Endothelial cell of umbilical vein (primary cell): Measurements from ENCODE around the gene PARD3B. TPM values are rescaled to one million over a fixed set of nuclear protein-coding genes. Genes with fewer than 3 reads are reported as not detected.

Experiments
- BruUV-seq: library from RNA; stranded (reverse); fragments of 400-500 nt; replicated peaks from 2 replicates; lab custom pipeline; 2021; lab: Mats Ljungman, UMichigan
- CTCF ChIA-PET: fragments of 300-600, 350-600 bp; sonication (Branson Sonifier 250); formaldehyde crosslinking; loops from one replicate; lab custom pipeline; 2021; ENCODE audit warnings: antibody characterized with exemption, inconsistent platforms; lab: Charles Lee
- POLR2A ChIA-PET: fragments of 300-600, 350-600 bp; sonication (Branson Sonifier 250); formaldehyde crosslinking; loops from one replicate; lab custom pipeline; 2021; ENCODE audit warnings: antibody characterized with exemption, inconsistent platforms; lab: Charles Lee
- DNase-seq: peaks from one replicate; pipeline ENCODE4 v3.0.0-alpha.2; 2011; ENCODE audit warnings: low read depth, low spot score
- FAIRE-seq: peaks from 2 replicates; lab custom pipeline; 2011; peaks lifted over from hg19 to GRCh38; lab: Jason Lieb, UNC
- H2AFZ ChIP-seq: 2 replicates; pipeline ENCODE4 v1.6.0; 2012; ENCODE audit warnings: low read depth, low read length, control low read depth, inconsistent platforms
- H3K27ac ChIP-seq: 2 replicates; pipeline ENCODE4 v1.5.1; 2011; ENCODE audit warnings: low read depth, mild to moderate bottlenecking, control low read depth, low read length, moderate library complexity; ENCODE audit not compliant: insufficient read depth
- H3K27me3 ChIP-seq, 2 experiments: 2 replicates each; pipeline versions ENCODE4 v1.6.0 to v1.6.1; 2011; ENCODE audit warnings: low read length in 2 of 2, mixed read lengths in 1 of 2; ENCODE audit not compliant: control insufficient read depth in 2 of 2, insufficient read depth in 2 of 2
- H3K36me3 ChIP-seq, 2 experiments: 2 replicates in 1 of 2; 3 replicates in 1 of 2; pipeline ENCODE4 v1.5.1; 2011; ENCODE audit warnings: low read length in 2 of 2, mild to moderate bottlenecking in 1 of 2, moderate library complexity in 1 of 2; ENCODE audit not compliant: control insufficient read depth in 2 of 2, insufficient read depth in 2 of 2; ENCODE audit errors: extremely low read depth in 1 of 2
- H3K4me1 ChIP-seq: 3 replicates; pipeline ENCODE4 v1.5.1; 2011; ENCODE audit warnings: mild to moderate bottlenecking, low read length; ENCODE audit not compliant: control insufficient read depth, insufficient read depth; ENCODE audit errors: extremely low read depth
- H3K4me2 ChIP-seq: 2 replicates; pipeline ENCODE4 v1.6.1; 2011; ENCODE audit warnings: low read length, control low read depth, mixed read lengths; ENCODE audit not compliant: insufficient read depth
- H3K4me3 ChIP-seq, 3 experiments: fragments of 200-600 bp in 1 of 3; sonication (generic), shearing (Covaris generic) in 1 of 3; replicated peaks in 1 of 3; 2 replicates each; pipeline ENCODE4 v1.5.1; 2011 to 2016; ENCODE audit warnings: control low read depth in 3 of 3, low read length in 3 of 3, mild to moderate bottlenecking in 2 of 3, inconsistent platforms in 1 of 3, low read depth in 1 of 3, moderate library complexity in 1 of 3; ENCODE audit not compliant: insufficient read depth in 1 of 3
- H3K79me2 ChIP-seq: 2 replicates; pipeline ENCODE4 v1.6.0; 2012; ENCODE audit warnings: low read length, inconsistent platforms; ENCODE audit not compliant: control insufficient read depth, insufficient read depth
- H3K9ac ChIP-seq: replicated peaks from 2 replicates; pipeline ENCODE3; 2011; ENCODE audit warnings: low read length, control low read depth; ENCODE audit not compliant: insufficient read depth; ENCODE audit errors: extremely low read depth
- H3K9me1 ChIP-seq: replicated peaks from 3 replicates; pipeline ENCODE4 v1.6.0; 2011; ENCODE audit warnings: mild to moderate bottlenecking, low read length; ENCODE audit not compliant: control insufficient read depth, insufficient read depth; ENCODE audit errors: extremely low read depth
- H3K9me3 ChIP-seq: replicated peaks from 2 replicates; pipeline ENCODE4 v1.5.1; 2012; ENCODE audit warnings: low read length, inconsistent platforms; ENCODE audit not compliant: control insufficient read depth, insufficient read depth
- H4K20me1 ChIP-seq: replicated peaks from 2 replicates; pipeline ENCODE3; 2011; ENCODE audit warnings: mild to moderate bottlenecking, low read length; ENCODE audit not compliant: control insufficient read depth, insufficient read depth; ENCODE audit errors: extremely low read depth
- EZH2 ChIP-seq: IDR thresholded peaks from 2 replicates; pipeline ENCODE4 v1.6.1; 2012; ENCODE audit warnings: borderline replicate concordance, low read depth, mild to moderate bottlenecking, moderate library complexity, low read length, inconsistent platforms; ENCODE audit not compliant: severe bottlenecking
- FOS ChIP-seq: IDR thresholded peaks from 2 replicates; pipeline ENCODE4 v1.6.1; 2011; ENCODE audit warnings: mild to moderate bottlenecking, low read length, moderate library complexity, borderline replicate concordance; ENCODE audit not compliant: insufficient read depth
- GATA2 ChIP-seq: IDR thresholded peaks from 2 replicates; pipeline ENCODE4 v1.7.0; 2011; ENCODE audit warnings: low read depth, mild to moderate bottlenecking, moderate library complexity, mixed read lengths, low read length; ENCODE audit not compliant: insufficient read length, insufficient read depth
- JUN ChIP-seq: IDR thresholded peaks from 2 replicates; pipeline ENCODE4 v1.6.1; 2011; ENCODE audit warnings: borderline replicate concordance, low read depth; ENCODE audit not compliant: insufficient read length, insufficient read depth
- MYC ChIP-seq: IDR thresholded peaks from one replicate; pipeline ENCODE4 v1.6.1; 2011; ENCODE audit warnings: mild to moderate bottlenecking, low read depth, low read length
- POLR2A ChIP-seq: IDR thresholded peaks from 2 replicates; pipeline ENCODE4 v1.6.1; 2012; ENCODE audit warnings: low read depth, mild to moderate bottlenecking, control low read depth, low read length
- POLR2AphosphoS5 ChIP-seq: IDR thresholded peaks from 2 replicates; pipeline ENCODE4 v1.6.1; 2012; ENCODE audit warnings: low read depth, mild to moderate bottlenecking, control low read depth, low read length, moderate library complexity; ENCODE audit not compliant: insufficient read depth
- dilution Hi-C: fragments of 300-500 bp; cut with MboI; formaldehyde crosslinking; loops from one replicate; pipeline ENCODE4 v1.15.0; 2019; ENCODE audit warnings: low sequenced_read_pairs; ENCODE audit not compliant: extremely low pct_ligation_motif_present
- intact Hi-C: fragments of 100-400 bp; cut with micrococcal nuclease; formaldehyde crosslinking; loops from one replicate; pipeline ENCODE4 v1.10.0; 2022
- polyA plus RNA-seq, 4 experiments: library from polyadenylated mRNA; depleted of rRNA in 3 of 4; stranded (reverse) in 3 of 4; unstranded in 1 of 4; fragments of >200 nt; gene quantifications; 2 replicates each; pipeline versions ENCODE4 v1.2.1 to v1.2.3, GENCODE V29; 2011 to 2012; ENCODE audit warnings: missing spikeins in 1 of 4
- total RNA-seq: library from RNA; stranded (reverse); gene quantifications from 2 replicates; pipeline ENCODE4 v1.2.3, GENCODE V29; 2021
- TF ChIP-seq, protein P1 (sequence below): IDR thresholded peaks from 2 replicates; pipeline ENCODE4 v1.6.1; 2011; ENCODE audit not compliant: insufficient read depth, insufficient read length
- TF ChIP-seq, protein P2 (sequence below), 2 donors: IDR thresholded peaks; 1 replicate in 1 of 2; 2 replicates in 1 of 2; pipeline ENCODE4 v1.5.1; 2011; ENCODE audit warnings: low read length in 2 of 2, mild to moderate bottlenecking in 2 of 2, moderate library complexity in 2 of 2, control low read depth in 1 of 2, inconsistent platforms in 1 of 2, low read depth in 1 of 2; ENCODE audit not compliant: insufficient read depth in 1 of 2; ENCODE audit errors: extremely low read depth in 1 of 2

The PARD3B gene
- total and polyA plus RNA-seq, 2 donors (not counting 3 experiments of a cell fraction or from before 2014, with no cell fraction given), result 2.2 to 30.9 TPM

DNA sequence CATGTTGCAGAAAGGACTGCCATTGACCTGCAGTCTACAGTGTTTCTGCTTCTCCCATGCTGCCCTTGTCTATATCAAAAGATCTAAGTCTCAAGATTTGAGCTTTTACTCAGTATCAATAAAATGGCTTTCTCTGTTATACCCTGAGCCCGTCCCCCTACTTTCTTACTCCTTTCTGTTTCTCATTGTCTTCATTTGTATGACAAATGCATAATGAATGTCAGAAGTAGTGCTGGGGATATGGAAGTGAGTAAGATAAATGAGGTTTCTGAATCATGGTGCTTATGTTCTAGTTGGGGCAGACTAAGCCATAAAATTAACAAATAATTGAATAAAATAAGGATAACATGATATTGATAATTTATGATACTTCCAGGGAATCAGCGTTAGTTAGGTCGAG is 128.6 kb downstream of the PARD3B start:
- H3K9ac ChIP-seq, result peak overlapping the region; percentile 55
- DNase-seq, result peak; percentile 69
- H3K36me3 ChIP-seq, result no peaks in the 10 kb centered on the region
- H3K4me3 ChIP-seq, result no peak overlapping the region
- BruUV-seq, result no TSS peak
- ChIA-PET CTCF (interaction anchor here (1.2 to 3.5 kb wide), 3 partner anchors 11 to 18 kb away, joined by 4 to 26 read pairs (median 8); no protein-coding TSS in a partner anchor), POLR2A (interaction anchor here (1.2 kb wide), 1 partner anchor 9 kb away, joined by 3 read pairs; no protein-coding TSS in a partner anchor)
- H3K9me1 ChIP-seq, result no peaks in the 10 kb centered on the region
- dilution Hi-C loops, result no loop called here
- H3K9me3 ChIP-seq, result no peaks in the 10 kb centered on the region
- peaks cover 5% of the 10 kb centered on the region for H3K79me2 ChIP-seq
- H3K27me3 ChIP-seq, result no peaks in the 10 kb centered on the region
- TF ChIP-seq, protein P1, sequence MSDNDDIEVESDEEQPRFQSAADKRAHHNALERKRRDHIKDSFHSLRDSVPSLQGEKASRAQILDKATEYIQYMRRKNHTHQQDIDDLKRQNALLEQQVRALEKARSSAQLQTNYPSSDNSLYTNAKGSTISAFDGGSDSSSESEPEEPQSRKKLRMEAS, result no peak
- TF ChIP-seq, protein P2, sequence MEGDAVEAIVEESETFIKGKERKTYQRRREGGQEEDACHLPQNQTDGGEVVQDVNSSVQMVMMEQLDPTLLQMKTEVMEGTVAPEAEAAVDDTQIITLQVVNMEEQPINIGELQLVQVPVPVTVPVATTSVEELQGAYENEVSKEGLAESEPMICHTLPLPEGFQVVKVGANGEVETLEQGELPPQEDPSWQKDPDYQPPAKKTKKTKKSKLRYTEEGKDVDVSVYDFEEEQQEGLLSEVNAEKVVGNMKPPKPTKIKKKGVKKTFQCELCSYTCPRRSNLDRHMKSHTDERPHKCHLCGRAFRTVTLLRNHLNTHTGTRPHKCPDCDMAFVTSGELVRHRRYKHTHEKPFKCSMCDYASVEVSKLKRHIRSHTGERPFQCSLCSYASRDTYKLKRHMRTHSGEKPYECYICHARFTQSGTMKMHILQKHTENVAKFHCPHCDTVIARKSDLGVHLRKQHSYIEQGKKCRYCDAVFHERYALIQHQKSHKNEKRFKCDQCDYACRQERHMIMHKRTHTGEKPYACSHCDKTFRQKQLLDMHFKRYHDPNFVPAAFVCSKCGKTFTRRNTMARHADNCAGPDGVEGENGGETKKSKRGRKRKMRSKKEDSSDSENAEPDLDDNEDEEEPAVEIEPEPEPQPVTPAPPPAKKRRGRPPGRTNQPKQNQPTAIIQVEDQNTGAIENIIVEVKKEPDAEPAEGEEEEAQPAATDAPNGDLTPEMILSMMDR (IDR thresholded peaks at IDR 0.05; ENCODE audit: extremely low read depth in 1 of 2, insufficient read depth in 1 of 2, low read depth in 1 of 2, low read length in 2 of 2), result no peak
- TF ChIP-seq FOS (peak; percentile 85), POLR2AphosphoS5 (peak; percentile 21), MYC (no peak), GATA2 (peak; percentile 22), POLR2A (no peak), JUN (peak; percentile 79), EZH2 (no peak)
- FAIRE-seq, result no peak
- peak overlapping the region; percentile 65 for H3K4me2 ChIP-seq
- H2AFZ ChIP-seq, result peak overlapping the region; percentile 25
- H3K27ac ChIP-seq, result peak overlapping the region; percentile 83
- H4K20me1 ChIP-seq, result no peaks in the 10 kb centered on the region
- intact Hi-C loops, result no loop called here
- peaks cover 56% of the 10 kb centered on the region for H3K4me1 ChIP-seq
